HG02970 (cell line): ENCODE results near the gene WSCD2.

Source experiments
- ATAC-seq: cut with Tn5 transposase; IDR thresholded peaks from one replicate; pipeline ENCODE4 v1.9.1; 2021; ENCODE audit warnings: mild to moderate bottlenecking, moderate library complexity, moderate number of reproducible peaks; ENCODE audit not compliant: unreplicated experiment, low FRiP score

Gene WSCD2

GRCh38 chr12:108126212-108126611 is 2.9 kb upstream of the WSCD2 start:
- no peak for ATAC-seq

GRCh38 chr12:108126990-108127501 is 2.0 kb upstream of the WSCD2 start:
- no peak for ATAC-seq

- no peak for ATAC-seq
These were observed 1.4 kb upstream of the WSCD2 start for GRCh38 chr12:108127654-108128053.

- ATAC-seq: no peak
These were observed 669 bp upstream of the WSCD2 start for GRCh38 chr12:108128221-108129016.

- no peak for ATAC-seq
These were observed 1.9 kb downstream of the WSCD2 start for GRCh38 chr12:108131035-108131434.

GRCh38 chr12:108131657-108132126 is 2.6 kb downstream of the WSCD2 start:
- no peak for ATAC-seq

- ATAC-seq: no peak
These were observed 4.4 kb downstream of the WSCD2 start for GRCh38 chr12:108133482-108133881.

GRCh38 chr12:108134744-108135143 is 5.7 kb downstream of the WSCD2 start:
- ATAC-seq: no peak

GRCh38 chr12:108135627-108136026 is 6.5 kb downstream of the WSCD2 start:
- ATAC-seq: no peak

- ATAC-seq: no peak
These were observed 7.6 kb downstream of the WSCD2 start for GRCh38 chr12:108136697-108137096.

- no peak for ATAC-seq
These were observed 10.4 kb downstream of the WSCD2 start for GRCh38 chr12:108139454-108139853.

GRCh38 chr12:108140501-108140900 is 11.4 kb downstream of the WSCD2 start:
- no peak for ATAC-seq

GRCh38 chr12:108141600-108142130 is 12.6 kb downstream of the WSCD2 start:
- no peak for ATAC-seq

GRCh38 chr12:108143144-108143543 is 14.1 kb downstream of the WSCD2 start:
- ATAC-seq: no peak

- ATAC-seq: no peak
These were observed 15.0 kb downstream of the WSCD2 start for GRCh38 chr12:108144080-108144479.

- no peak for ATAC-seq
These were observed 15.9 kb downstream of the WSCD2 start for GRCh38 chr12:108145011-108145410.

GRCh38 chr12:108146035-108146893 is 17.2 kb downstream of the WSCD2 start:
- ATAC-seq: no peak

- ATAC-seq: no peak
These were observed 18.2 kb downstream of the WSCD2 start for GRCh38 chr12:108147279-108147678.

- no peak for ATAC-seq
These were observed 19.5 kb downstream of the WSCD2 start for GRCh38 chr12:108148521-108149074.

GRCh38 chr12:108150436-108150835 is 21.3 kb downstream of the WSCD2 start:
- no peak for ATAC-seq
